ENCODE measurements around the gene FCER1G.
"Not testable (repeated sequence)": the region's sequence is repeated elsewhere in the genome, so short reads cannot be mapped to it uniquely, and the experiment has no call there.

Gene FCER1G

DNA sequence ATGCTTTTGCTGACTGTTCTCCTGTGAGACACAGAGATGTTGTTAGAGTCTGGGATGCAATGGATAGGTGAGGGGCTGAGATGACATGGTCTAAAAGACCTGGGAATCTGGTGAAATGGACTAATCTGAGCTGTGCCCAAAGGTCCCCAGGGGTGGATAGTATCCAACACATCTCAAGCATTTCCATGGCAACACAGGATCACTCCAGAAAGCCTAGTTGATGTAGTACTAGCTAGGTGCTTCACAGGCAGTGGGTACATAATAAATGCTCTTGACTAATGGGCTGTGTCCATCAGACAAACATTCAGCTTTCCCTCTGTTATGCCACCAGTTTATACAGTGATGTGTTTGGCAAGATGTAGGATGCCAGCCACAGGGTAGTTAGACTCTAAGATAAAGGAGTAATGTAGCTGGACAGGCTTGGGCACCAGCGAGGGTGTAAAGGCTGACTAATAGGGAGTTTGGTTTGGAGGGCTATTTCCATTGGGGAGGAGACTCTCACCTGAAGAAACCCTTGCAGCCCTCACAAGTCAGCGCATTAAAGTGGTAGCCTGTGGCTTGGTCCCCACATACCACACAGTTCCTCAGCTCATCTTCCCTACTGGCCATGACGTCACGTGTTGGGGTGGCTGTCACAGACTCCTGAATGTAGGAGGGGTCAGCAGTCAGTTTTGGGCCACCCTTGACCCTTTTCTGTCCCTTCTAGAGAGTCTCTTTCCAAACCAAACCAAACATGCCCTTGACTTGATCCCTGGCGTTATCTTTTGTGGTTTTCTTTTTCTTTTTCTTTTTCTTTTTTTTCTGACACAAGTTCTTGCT is 21.1 kb downstream of the FCER1G start:
- DNase-seq: no peak

DNA sequence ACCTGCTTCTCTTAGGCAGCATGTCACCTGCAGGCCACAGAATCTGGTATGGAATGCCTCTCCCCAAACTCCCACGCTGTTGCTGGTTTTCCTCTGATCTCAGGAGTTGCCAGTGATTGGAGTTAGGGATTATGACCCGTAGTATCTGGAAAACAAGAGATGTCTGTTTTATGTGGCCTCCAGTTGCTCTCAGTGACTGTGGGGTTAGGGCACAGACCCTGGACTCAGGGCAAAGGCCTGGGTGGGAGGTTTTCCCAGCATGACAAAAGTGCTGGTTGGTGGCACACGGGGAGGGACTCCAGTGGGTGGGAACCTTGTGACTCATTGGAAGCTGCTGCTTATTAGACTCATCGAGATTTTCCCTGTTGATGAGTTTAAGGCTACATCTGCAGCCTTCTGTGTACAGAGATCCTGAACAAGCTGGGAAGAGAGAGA is 23.0 kb downstream of the FCER1G start, which contains the start of gene NR1I3:
NR1I3 (minus strand) TSS at position 165 of the 435 bp plus-strand sequence. CDS start 1,638 bp downstream, outside the sequence.
- DNase-seq: no peak

DNA sequence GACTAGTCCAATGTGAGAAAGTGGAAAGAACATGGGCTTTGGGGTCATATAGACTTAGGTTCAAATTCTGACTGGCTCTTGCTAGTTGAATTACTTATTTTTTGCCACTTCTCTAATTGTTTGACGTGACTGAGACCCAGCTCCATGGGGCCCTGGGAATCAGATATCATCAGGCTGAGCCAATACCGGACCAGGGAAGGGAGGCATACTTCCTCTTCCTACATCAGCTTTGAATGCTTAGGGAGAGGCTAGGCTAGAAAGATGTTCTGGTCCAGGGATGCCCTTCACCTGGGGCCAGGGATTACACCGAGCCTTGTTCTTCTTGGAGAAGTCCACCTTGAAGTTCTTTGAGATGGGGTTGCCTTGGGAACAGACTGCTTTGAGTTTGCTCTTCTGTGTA is 26.6 kb downstream of the FCER1G start:
- no peak for DNase-seq

DNA sequence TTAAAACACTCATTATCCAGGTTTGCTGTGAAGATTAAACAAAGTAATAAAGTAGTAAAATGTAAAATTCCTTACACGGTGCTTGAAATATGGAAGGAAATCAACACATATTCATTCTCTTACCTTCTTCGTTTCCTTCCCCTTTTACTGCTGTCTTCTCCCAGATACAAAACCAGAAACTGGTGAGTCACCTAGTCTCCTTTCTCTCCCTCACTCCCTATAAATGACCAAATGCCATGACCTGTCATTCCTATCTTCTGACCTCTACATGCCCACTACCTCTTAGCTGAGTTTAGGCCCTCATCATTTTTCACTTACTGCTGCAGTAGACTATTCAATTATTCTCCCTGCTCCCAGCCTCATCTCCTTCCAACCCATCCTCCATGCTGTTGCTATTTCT is 27.2 kb downstream of the FCER1G start:
- DNase-seq: no peak

DNA sequence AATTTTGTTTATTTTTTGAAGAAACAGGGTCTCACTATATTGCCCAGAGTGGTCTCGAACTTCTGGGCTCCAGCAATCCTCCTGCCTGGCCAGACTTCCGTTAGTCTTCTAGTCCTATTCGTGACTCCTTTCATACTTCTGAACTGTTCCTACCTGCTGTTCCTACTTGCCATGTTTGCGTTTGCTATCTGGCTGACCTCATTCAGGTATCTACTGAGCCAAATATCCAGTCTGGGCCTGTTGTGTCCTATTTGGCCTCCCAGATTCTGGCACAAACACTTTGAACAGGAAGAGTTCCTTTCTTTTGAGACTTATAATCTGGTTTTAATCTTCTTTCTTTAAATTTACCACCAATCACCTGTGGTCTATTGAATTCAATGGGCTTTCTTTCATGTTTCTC is 29.8 kb downstream of the FCER1G start:
- no peak for DNase-seq

DNA sequence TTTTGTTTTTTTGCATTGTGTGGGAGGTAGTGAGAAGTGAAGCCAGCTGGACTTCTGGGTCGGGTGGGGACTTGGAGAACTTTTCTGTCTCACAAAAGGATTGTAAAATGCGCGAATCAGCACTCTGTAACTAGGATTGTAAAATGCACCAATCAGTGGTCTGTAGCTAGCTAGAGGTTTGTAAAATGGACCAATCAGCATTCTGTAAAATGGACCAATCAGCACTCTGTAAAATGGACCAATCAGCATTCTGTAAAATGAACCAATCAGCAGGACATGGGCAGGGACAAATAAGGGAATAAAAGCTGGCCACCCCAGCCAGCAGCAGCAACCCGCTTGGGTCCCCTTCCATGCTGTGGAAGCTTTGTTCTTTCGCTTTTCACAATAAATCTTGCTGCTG is 35.0 kb downstream of the FCER1G start:
- not testable (repeated sequence) for DNase-seq

DNA sequence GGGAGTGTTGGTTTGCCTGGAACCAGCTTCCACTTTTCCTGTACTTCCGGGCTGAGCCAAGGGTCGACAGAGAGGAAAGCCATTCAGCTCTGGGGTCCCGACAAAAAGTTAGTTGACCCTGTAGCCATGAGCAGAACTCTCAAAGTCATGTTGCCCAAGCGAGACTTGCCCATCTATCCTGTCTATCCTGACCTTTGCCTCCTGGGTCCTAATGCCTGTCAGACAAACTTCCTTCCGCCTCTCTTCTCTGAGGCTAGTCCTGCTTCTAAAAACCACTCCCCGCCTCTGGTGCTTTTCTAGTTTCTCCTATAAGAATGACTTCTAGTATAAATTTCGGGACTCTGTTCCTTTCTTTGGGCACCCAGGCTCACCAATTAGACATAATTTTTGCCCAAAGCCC is 35.7 kb downstream of the FCER1G start:
- no peak for DNase-seq

DNA sequence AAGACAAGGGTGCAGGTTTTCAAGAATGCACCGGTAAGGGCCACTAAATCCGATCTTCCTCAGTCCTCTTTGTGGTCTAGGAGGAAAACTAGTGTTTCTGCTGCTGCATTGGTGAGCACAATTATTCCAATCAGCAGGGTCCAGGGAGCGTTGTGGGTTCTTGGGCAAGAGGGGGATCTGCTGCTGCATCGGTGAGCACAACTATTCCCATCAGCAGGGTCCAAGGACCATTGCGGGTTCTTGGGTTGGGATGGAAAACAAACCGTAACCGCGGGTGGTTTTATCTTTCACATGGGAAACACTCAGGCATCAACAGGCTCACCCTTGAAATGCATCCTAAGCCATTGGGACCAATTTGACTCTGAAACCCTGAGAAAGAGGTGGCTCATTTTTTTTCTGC is 36.5 kb downstream of the FCER1G start:
- DNase-seq: no peak

DNA sequence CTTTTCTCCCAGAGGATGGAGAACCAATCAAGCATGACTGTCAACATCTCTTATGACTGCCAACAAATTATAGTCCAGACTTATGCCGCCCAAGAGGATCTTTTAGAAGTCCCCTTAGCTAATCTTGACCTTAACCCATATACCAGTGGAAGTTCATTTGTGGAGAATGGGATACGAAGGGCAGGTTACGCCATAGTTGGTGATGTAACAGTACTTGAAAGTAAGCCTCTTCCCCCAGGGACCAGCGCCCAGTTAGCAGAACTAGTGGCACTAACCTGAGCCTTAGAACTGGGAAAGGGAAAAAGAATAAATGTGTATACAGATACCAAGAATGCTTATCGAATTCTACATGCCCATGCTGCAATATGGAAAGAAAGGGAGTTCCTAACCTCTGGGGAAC is 40.2 kb downstream of the FCER1G start:
- not testable (repeated sequence) for DNase-seq

DNA sequence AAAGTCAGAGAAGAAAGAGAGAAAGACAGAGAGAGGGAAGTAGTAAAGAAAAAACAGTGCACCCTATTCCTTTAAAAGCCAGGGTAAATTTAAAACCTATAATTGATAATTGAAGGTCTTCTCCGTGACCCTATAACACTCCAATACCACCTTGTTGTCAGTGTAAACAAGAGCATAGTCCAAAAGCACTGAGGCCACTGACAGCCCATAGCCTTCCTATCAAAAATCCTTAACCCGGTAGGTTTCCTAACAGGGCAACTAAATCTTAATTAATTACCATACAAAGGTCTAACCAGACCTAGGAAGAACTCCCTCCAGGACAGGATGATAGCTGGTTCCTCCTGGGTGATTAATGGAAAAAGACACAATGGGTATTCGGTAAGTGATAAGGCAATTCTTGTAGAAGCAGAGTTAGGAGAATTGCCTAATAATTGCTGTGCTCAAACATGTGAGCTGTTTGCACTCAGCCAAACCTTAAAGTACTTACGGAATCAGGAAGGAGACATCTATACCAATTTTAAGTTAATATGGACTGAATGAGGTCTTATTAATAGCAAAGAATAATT is 40.9 kb downstream of the FCER1G start:
- DNase-seq: not testable (repeated sequence)

DNA sequence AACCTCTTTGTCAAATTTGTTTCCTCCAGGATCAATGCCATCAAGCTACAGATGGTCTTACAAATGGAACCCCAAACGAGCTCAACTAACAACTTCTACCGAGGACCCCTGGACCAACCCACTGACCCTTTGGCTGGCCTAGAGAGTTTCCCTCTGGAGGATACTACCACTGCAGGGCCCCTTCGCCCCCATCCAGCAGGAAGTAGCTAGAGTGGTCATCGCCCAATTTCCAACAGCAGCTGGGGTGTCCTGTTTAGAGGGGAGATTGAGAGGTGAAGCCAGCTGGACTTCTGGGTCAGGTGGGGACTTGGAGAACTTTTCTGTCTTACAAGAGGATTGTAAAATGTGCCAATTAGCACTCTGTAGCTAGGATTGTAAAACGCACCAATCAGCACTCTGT is 42.0 kb downstream of the FCER1G start:
- peak; percentile 21 for DNase-seq

DNA sequence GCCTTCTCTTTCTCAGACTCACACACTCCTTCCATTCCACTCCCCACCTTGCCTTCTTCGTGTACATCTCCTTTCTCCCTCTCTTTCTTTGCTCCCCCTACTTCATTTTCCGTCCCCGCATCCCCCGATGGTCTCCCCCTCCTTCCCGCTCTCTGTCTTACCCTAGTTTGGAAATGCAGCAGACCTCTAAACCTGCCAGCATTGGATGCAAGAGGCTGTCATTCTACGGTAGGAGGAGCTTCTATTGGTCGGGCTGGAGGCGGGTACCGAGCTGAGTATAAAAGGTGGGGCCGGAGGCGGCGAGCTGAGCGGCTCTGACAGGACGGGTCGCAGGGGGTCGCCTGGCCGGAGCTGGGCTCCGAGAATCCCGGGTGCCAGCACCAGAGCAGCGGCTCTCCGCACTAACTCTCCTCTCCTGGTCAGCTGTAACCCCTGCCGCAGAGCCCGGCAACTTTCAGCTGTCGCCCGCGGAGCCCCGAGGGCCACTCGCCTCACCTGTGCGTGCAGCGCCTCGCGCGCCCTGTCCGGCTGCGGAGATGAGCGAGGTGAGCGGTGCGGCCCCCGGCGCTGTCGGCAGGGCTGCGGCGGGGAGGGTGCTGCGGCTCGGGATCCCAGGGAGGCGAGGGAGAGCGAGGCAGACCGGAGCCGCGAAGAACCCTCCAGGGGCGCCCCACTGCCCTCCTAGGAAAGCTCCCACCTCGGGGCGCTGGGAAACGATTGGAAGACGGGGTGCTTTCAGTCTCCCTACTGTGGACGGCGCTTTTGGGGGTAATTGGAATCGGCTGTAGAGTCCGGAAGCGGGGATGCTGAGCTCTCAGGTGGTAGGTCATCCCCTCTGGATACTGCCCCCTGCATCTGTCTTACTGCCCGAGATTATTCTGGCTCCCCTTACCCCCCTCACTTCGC is 43.6 kb downstream of the FCER1G start, which contains the start of gene PCP4L1:
PCP4L1 (plus strand) TSS at position 307 of the 906 bp plus-strand sequence; CDS start at position 537, 230 bp downstream.
- peak; percentile 54 for DNase-seq

DNA sequence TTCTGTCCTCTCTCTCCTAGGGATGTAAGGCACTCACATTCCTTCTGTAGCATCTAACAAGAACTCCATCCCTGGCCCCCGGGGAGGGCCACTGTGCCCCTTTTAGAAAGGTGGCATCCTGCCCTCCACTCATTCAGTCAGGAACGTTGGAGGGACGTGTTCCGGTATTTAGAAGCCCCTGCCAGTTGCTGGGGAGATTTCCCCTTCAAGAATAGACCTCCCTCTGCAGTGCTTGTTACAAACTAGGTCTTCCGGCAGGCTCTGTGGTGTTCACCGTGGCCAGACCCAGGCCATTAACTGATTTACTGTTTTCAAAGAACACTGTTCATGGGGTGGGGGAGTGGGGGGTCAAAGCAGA is 44.2 kb downstream of the FCER1G start:
- no peak for DNase-seq

DNA sequence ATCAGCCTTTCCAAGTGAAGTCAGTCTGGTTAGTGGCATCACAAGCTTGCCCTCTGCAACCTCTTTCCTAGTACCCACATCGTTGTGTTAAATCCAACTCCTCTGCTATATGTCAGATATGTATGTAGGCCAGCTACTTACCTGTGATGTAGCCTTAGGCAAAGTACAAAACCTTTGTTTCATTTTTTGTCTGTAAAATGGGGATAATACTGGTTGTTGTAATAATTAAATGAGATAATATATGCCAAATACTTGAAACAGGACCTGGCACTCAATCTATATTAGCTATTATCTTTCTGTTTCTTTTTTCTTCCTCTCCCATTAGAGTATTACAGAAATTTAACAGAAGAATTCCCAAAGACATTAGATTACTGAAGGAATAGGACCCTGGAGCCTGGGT is 44.7 kb downstream of the FCER1G start:
- no peak for DNase-seq

DNA sequence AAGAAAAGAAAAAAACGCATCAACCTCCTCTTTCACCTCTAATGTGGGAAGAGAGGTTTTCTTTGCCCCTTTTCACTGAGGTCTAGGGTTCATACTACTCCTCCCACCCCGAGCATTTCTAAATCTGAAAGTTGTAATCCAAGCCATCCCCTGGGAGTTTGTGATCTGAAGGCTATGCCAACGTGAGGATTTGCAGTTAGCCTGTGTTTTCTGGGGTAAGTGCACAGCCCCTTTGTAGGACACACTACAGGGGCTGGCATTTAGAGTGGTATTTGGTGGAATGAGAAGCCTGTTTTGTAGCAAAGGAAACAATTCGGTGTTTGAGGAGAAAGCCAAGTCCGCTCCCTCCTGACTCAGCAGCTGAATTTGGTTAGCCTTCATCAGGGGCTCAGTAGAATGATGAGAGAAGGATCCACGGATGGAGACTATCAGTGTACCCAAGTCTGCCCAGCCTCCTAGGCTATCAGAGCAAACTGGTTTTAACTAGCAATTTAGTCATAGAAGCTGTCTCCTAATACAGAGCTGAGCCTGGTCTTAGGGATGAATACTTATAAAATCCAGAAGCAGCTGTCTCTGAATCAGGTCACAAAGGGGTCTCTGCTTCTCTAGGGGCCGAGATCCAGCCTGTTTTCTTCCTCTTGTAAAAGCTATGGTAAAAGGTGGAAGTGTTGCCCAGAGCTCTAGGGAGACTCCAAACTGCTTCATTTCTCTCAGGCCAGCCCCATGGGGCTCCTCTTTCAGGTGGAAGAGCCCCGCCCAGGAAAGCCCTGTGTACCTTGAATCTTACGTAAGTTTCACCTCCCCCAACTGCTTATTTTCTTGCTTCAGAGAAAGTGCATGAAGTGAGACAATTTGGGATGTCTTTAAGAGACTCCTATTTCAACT is 45.5 kb downstream of the FCER1G start:
- no peak for DNase-seq

DNA sequence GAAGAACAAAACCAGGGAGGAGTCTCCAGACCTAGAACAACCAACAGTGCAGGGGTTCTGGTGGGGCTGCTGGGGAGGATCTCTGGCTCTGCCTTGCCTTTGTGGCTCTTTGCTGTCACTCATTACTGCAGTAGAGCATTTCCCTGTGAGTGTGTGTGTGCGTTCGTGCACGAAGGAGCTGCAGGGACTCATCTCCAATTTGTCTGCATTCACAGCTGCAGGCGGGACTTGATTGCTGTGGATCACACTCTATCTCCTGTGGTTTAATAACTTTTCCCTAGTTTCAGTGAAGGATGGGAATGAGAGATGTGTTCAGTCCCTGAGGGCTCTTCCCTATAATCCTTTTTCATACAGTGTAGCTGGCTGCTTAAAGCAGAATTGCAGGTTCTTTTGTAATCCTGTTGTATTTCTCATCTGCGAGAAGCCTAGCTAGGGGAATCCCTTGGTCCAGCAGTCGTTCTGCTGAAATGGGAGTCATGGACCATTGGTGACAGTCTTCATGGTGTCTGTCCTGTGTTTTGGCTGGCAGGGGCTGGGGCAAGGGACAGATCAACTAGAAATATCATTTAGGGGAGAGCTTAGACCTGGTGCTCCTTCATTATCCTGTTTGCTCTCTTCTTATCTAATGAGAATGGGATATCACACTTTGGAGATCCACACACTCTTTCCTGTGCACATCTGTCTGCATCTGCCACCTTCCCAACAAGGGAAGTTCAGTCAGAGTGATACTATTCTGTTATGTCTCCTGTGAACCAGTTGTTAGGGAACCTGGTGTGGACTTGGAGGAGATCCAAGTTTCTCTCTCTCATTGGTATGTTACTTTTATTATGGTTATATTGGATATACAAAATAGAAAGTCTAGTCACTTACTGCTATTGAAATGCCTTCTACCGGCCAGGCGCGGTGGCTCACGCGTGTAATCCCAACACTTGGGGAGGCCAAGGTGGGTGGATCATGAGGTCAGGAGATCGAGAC is 46.5 kb downstream of the FCER1G start:
- DNase-seq: no peak

DNA sequence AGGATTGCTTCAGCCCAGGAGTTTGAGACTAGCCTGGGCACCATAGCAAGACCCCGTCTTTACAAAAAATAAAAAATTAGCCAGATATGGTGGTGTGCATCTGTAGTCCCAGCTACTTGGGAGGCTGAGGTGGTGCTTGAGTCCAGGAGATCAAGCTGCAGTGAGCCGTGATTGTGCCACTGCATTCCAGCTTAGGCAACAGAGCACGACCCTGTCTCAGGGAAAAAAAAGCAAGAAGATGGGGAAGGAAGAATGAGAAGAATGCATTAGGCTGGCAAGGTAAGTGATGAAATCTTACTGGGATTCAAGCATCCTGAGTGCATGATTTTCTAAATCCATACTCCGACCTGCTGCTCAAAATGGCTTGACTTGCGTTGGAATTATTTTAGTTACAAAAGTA is 50.2 kb downstream of the FCER1G start:
- DNase-seq: no peak

DNA sequence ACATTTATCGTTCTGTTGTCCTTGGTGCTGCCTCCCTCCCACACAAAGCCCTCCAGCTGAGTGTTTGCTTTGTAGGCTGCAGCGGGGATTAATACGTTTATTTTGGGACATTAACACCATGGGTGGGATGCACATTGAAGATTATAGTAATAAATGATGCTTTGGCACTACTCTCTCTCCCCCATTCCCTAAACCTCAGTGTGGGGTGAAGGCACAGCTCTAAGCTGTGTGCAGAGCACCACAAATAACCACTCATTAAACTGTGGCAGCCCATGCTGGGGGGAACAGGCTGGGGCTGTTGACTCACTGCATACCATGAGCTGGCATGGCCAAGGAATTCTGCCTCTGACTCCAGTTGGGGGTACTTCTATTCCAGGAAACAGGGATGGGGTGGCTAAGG is 51.1 kb downstream of the FCER1G start:
- no peak for DNase-seq

DNA sequence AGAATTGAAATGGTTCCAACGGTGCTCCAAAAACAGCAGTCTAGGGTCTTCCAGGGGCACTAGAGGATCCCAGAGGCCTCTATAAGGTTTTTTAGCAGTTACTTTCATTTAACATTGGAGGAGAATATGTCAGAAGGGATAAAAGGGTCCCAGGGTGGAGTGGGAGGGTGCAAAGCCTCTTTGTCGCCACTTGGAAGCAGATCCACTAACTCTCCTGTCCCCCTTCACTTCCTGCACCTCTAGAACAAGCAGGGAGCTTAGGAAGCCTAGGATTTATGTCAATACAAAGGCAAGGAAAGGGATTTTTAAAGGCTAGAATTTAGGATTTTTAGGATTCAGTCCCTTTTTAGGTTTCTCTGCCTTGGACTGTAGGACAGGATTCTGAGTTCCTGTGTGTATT is 51.7 kb downstream of the FCER1G start:
- no peak for DNase-seq

DNA sequence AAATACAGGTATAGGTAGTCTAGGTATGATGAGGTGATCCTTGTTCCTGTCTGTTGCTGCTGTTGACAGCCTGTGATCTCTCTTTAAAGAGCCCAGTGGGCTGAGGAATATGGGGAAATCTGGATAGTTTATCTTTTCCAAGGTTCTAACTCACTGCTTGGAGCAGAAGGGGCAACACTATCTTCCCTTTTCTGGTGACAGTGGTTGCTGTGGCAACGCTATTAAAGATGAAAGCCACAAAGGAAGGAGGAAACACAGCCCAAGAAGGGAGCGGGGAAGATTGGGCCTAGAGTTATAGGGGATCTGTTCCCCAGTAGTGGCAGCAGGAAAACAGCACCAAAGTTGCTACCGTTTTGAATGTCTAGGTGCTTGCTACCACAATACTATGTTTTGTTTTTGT is 52.2 kb downstream of the FCER1G start:
- DNase-seq: no peak
